ENCODE measurements around the gene ACIN1. TPM values are rescaled to one million over a fixed set of nuclear protein-coding genes. Genes with fewer than 3 reads are reported as not detected.
A peak's percentile ranks its signal among the peaks of the same experiment; 100 is the strongest.

Gene ACIN1
- total RNA-seq, 1 experiment from 2014 or later, result 179 TPM

- Histone ChIP-seq H3K27ac (ENCODE audit: low read depth, low read length) (no peak overlapping the region), H3K4me2 (ENCODE audit: low read length) (no peak overlapping the region; the same call in 1 of the 2 replicates), H2AFZ (ENCODE audit: low read depth, low read length, poor library complexity, severe bottlenecking) (no peak overlapping the region), H3K79me2 (ENCODE audit: insufficient read depth, low read length) (peaks cover 16% of the 10 kb centered on the region), H4K20me1 (ENCODE audit: insufficient read depth) (no peaks in the 10 kb centered on the region), H3K27me3 (ENCODE audit: insufficient read depth, low read length) (no peaks in the 10 kb centered on the region), H3K9ac (ENCODE audit: low read length) (no peak overlapping the region), H3K4me1 (ENCODE audit: control insufficient read depth in 1 of 2, insufficient read depth in 2 of 2, low read length in 2 of 2) (peaks cover 6 to 16% of the 10 kb centered on the region in 2 experiments; a peak in 3 of 4 replicates), H3K36me3 (ENCODE audit: control insufficient read depth in 1 of 2, insufficient read depth in 2 of 2, low read length in 2 of 2) (peaks cover 13 to 23% of the 10 kb centered on the region in 2 experiments), H3K9me3 (ENCODE audit: control insufficient read depth in 1 of 2, insufficient read depth in 1 of 2, low read depth in 1 of 2, low read length in 2 of 2) (no peaks in the 10 kb centered on the region), H3K9me2 (ENCODE audit: insufficient read depth) (no peaks in the 10 kb centered on the region), H3K4me3 (replicated peaks in 1 of 2; ENCODE audit: low read depth in 1 of 2, low read length in 2 of 2) (no peak overlapping the region)
- RAD21 ChIA-PET (ENCODE audit: low non-redundant PET in 1 of 2, low total read pairs in 2 of 2, uncharacterized antibody in 2 of 2, unreplicated experiment in 2 of 2), result no interaction called here
- ATAC-seq (peak; percentile 23; the same call in 1 of the 2 replicates), DNase-seq (ENCODE audit: low read depth, low spot score) (no peak)
- intact Hi-C loops (cut with micrococcal nuclease), result no loop called here
- no TSS peak for BruUV-seq (replicated peaks)
- POLR2A ChIA-PET, result interaction anchor here (1.3 kb wide), 1 partner anchor 18 kb away, joined by 4 read pairs; no protein-coding TSS in a partner anchor
- TF ChIP-seq SIN3A (IDR thresholded peaks at IDR 0.05; ENCODE audit: low read depth) (no peak), ATF3 (IDR thresholded peaks at IDR 0.05) (no peak), EZH2phosphoT487 (IDR thresholded peaks at IDR 0.05; ENCODE audit: borderline replicate concordance) (no peak), SP1 (IDR thresholded peaks at IDR 0.05; ENCODE audit: low read depth) (no peak), JUND (IDR thresholded peaks at IDR 0.05) (no peak), RAD21 (IDR thresholded peaks at IDR 0.05; ENCODE audit: low read depth) (no peak), CEBPB (IDR thresholded peaks at IDR 0.05; ENCODE audit: low read depth) (no peak), TCF7L2 (IDR thresholded peaks at IDR 0.05; ENCODE audit: borderline replicate concordance, extremely low read depth, insufficient read depth, insufficient read length) (no peak), ZBTB33 (IDR thresholded peaks at IDR 0.05; ENCODE audit: extremely low read depth, insufficient replicate concordance, low read length) (no peak), YY1 (IDR thresholded peaks at IDR 0.05; ENCODE audit: extremely low read depth, insufficient replicate concordance, low read depth, low read length) (no peak), CBX3 (IDR thresholded peaks at IDR 0.05; ENCODE audit: low read depth) (no peak), ELF1 (IDR thresholded peaks at IDR 0.05; ENCODE audit: borderline replicate concordance, low read depth) (no peak), ZNF274 (IDR thresholded peaks at IDR 0.05; ENCODE audit: low read depth, low read length) (no peak), SRF (IDR thresholded peaks at IDR 0.05; ENCODE audit: low read depth) (no peak), REST (IDR thresholded peaks at IDR 0.05; ENCODE audit: low read depth) (no peak), POLR2A (IDR thresholded peaks at IDR 0.05; ENCODE audit: borderline replicate concordance, extremely low read depth, insufficient read depth, insufficient read length) (no peak), MAX (IDR thresholded peaks at IDR 0.05) (no peak), CTCF (IDR thresholded peaks at IDR 0.05 in 2 of 3, conservative IDR thresholded peaks at IDR 0.05 in 1 of 3; ENCODE audit: borderline replicate concordance in 1 of 3, insufficient read depth in 1 of 3, low read depth in 2 of 3, low read length in 2 of 3) (no peak), ZFX (IDR thresholded peaks at IDR 0.05) (no peak), EZH2 (IDR thresholded peaks at IDR 0.05) (no peak)
- CTCF ChIA-PET, result interaction anchor here (1.0 kb wide), 1 partner anchor 38 kb away, joined by 3 read pairs; no protein-coding TSS in a partner anchor
Measured at GRCh38 chr14:23024612-23025075, 70.3 kb downstream of the ACIN1 start.

Measured in HCT116 (cell line).